HG02678 (cell line): Measurements from ENCODE around the gene SYNDIG1.

Experiments used
- ATAC-seq: cut with Tn5 transposase; IDR thresholded peaks from one replicate; pipeline ENCODE4 v1.9.1; 2021; ENCODE audit warnings: mild to moderate bottlenecking, moderate library complexity; ENCODE audit not compliant: unreplicated experiment

The SYNDIG1 gene

GRCh38 chr20:24628985-24629384 is 159.6 kb downstream of the SYNDIG1 start:
- no peak for ATAC-seq

GRCh38 chr20:24629668-24630067 is 160.2 kb downstream of the SYNDIG1 start:
- ATAC-seq: no peak

- ATAC-seq: no peak
These were observed 161.2 kb downstream of the SYNDIG1 start for GRCh38 chr20:24630486-24631172.

- no peak for ATAC-seq
These were observed 161.7 kb downstream of the SYNDIG1 start for GRCh38 chr20:24631173-24631505.

GRCh38 chr20:24632581-24632980 is 163.2 kb downstream of the SYNDIG1 start:
- no peak for ATAC-seq

GRCh38 chr20:24633026-24633425 is 163.6 kb downstream of the SYNDIG1 start:
- no peak for ATAC-seq

GRCh38 chr20:24633521-24633920 is 164.1 kb downstream of the SYNDIG1 start:
- ATAC-seq: no peak

DNA sequence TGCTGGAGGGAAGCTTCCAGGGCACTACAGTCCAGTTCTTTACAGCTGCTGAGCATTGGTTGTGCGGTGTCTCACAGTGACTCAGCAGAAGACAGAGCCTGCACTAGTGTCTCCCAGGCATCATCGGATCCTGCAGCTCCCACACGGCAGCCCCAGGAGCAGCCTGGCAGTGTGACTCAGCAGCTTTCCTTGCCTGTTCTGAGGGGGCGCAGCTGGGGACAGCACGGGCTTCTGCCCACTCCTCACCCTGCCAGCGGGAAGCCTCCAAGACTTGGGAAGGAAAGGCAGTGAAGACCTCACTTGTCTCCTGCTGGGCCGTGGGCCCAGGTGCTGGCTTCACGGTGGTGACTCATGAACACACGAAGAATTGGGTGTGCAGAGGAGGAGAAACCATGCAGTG is 165.4 kb downstream of the SYNDIG1 start:
- no peak for ATAC-seq

DNA sequence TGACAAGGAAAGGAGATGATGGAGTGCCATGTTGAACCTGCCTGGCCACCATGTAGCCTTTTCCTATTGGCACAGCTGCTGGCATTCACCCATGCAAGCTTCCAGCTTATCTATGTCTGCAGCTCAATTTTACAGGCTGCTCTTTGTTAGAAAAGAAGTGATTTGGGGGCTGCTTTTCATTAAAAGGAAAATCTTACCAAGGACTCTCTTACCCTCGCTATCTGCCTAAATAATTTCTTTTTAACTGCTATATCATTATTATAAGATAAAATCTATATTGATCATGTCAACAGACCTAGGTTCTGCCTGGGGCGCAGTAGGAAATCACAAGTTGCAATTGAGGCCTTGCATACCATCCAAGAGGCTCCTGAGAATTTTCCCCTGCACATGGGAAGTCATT is 167.2 kb downstream of the SYNDIG1 start:
- ATAC-seq: no peak

DNA sequence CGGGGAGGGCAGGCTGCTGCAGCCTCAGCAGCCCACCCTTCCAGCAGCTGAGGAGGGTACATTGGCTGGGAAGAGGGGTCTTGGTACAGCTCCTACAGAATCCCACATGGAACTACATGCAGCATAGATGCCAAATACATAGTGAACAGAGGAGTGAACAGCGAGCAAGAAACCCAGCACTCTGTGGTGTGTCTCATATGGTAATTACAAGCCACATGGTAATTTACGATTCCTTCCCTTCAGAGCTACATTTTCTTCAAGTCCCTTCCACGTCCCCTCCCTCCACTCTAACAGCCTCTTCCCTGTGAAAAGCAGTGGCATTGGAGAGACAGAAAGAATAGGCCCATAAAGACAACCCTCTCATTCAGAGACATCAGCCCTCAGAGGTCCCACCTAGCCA is 167.7 kb downstream of the SYNDIG1 start:
- ATAC-seq: no peak

DNA sequence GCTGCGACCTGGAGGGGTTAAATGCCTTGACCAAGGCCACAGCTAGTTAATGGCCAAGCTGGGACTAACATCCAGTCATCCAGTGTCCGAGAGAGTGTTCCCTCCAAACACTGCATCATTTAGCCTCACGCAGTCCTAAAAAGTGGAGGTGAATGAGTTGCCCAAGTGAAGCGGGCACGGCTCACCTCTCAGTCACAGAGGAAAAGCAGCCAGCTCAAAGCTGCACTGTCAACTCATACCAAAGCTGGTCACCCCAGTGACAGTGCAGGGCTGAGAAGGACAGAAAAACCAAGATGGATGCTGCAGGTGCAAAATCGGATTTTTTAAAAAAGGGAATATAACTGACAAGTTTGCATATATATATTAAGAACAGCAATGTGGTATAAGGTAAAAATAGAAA is 168.5 kb downstream of the SYNDIG1 start:
- no peak for ATAC-seq

DNA sequence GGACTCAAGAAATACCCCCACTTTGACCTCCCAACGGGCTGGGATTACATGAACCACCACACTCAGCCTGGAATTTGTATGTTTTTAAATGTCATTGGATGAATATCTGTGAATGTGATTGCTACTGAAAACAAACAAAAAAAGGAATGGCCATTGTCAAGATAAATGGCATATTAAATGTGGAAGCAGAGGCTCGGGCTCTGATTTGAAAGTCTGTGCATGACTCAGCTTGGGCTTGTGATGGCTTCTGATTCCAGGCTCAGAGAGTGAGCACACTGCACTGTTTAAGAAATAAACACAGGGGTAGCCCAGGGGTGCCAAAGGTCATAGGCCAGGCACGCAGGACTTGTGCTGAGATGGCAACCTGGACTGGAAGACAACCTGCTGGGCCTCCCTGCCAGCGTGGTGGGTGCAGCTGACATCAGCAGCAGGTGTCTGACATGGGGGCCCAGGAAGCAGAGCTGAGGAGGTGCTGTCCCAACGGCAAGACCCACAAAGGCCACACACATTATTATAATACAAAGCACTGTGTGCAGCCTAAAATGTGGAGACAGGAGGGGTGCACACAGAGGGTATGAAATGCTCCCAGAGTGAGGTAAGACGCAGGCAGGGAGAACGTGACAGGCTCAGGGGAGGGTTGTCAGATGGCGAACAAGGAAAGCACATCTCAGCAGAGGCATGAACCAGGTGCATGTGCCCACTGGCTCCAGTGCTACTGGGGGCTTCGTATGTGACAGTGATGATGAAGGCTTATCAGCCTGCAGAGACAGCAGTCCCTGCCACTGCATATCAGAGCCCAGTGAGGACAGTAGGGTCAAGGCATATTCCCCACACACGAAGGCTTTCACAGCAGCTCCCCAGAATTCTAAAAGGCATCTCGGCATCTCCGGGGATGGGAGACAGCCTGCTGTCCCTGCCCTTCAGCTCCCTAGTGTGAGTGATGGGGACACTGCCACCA is 169.4 kb downstream of the SYNDIG1 start:
- ATAC-seq: no peak

DNA sequence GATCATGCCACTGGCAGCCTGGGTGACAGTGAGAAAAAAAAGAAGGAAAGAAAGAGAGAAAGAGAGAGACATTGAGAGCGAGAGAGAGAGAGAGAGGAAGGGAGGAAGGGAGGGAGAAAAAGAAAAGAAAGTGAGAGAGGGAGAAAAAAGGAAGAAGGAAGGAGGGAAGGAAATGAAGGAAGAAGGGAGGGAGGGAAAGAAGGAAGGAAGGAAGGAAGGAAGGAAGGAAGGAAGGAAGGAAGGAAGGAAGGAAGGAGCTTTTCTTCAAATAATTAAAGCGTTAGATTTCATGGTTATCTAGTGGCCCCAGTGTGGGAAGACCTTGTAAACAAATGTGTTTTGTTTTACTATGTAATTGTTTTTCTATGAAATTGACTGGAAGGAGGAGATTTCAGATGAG is 170.8 kb downstream of the SYNDIG1 start:
- no peak for ATAC-seq

DNA sequence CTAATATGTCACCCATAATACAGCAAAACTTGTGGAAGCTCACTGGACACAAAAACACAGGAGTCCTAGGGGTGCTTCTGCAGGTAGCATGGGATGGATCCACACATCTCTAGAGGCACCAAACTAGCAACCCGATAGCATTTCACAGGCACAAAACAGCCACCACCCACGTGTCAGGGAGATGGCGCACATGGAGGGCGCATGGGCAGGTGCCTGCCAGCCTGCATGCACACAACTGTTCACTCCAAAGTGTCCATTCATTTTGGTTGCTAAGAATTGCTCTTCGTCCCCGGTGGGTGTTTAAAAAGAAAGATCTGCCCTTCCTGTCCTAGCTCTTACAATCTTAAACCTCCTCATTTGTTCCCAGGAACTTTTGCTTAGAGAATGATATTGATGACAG is 171.3 kb downstream of the SYNDIG1 start:
- no peak for ATAC-seq

GRCh38 chr20:24643731-24644626 is 174.6 kb downstream of the SYNDIG1 start:
- no peak for ATAC-seq

- no peak for ATAC-seq
These were observed 176.9 kb downstream of the SYNDIG1 start for GRCh38 chr20:24646321-24646720.

GRCh38 chr20:24647713-24648112 is 178.3 kb downstream of the SYNDIG1 start:
- ATAC-seq: no peak

- ATAC-seq: no peak
These were observed 179.1 kb downstream of the SYNDIG1 start for GRCh38 chr20:24648481-24648880.

DNA sequence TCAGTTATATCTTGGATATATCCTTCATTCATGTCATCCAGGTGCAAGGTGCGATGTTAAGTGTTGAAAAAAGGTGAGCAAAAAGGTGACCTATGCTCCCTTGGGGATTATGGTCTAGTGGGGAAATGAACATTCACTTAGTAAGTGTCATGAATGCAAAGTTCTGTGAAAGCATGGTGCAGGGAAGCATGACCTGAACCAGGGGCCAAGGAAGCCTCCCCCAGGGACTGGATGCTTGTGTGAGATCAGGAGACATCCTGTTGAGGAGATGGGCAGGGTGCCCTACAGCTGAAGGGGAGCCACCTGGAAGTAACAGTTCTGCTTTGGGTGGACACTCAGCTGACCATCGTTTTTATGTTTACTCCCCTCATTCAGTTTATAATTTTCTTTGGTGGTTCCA is 179.5 kb downstream of the SYNDIG1 start:
- ATAC-seq: no peak

DNA sequence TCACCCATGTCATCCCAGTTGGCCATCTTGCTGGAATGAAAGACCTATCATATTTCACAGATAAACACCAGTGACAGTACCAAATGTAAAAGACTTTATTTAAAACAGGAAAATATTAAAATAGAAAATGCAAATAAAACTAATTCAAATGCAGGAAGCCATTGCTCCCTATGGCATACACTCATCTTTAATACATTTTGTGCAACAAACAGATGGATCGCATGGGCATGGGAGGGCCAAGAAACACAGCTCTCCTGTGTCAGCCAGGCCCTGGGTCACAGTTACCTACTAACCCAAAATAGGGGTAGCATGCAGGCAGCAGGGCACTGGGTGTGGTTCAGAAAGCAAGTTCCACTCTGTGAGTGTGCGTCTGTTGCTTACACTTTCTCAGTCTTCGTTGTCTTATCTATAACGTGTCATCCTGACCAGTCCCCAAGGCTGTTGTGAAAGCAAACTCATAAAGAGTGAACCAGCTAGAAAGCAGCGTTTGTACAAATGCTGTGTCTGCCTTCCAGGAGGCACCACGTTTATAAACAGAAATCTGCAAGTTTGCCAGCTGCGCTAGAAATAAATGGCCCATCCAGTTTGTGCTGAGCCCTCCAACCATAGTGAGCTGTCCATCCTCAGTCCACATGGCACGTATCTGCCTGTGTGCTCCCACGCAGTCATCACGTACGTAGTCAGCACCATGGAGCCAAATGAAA is 180.5 kb downstream of the SYNDIG1 start:
- no peak for ATAC-seq
